Caco-2 (cell line): Measurements from ENCODE around the gene SIAE. TPM values are rescaled to one million over a fixed set of nuclear protein-coding genes. Genes with fewer than 3 reads are reported as not detected.

Source experiments
- BruUV-seq: library from RNA; stranded (reverse); fragments of 400-500 nt; replicated peaks from 2 replicates; lab custom pipeline; 2021; lab: Mats Ljungman, UMichigan
- CTCF ChIA-PET: fragments of 300-600 bp; sonication (Branson Sonifier 250); formaldehyde crosslinking; loops from one replicate; lab custom pipeline; 2022; ENCODE audit warnings: antibody characterized with exemption; lab: Charles Lee
- POLR2A ChIA-PET: fragments of 300-600 bp; sonication (Branson Sonifier 250); formaldehyde crosslinking; loops from one replicate; lab custom pipeline; 2022; ENCODE audit warnings: antibody characterized with exemption; lab: Charles Lee
- DNase-seq, 2 experiments: peaks; one replicate each; pipeline versions ENCODE4 v3.0.0 to v3.0.0-alpha.2; 2020 to 2022
- H3K27me3 ChIP-seq: replicated peaks from 2 replicates; pipeline ENCODE4 v1.6.0; 2011; ENCODE audit warnings: low read length; ENCODE audit not compliant: control insufficient read depth, insufficient read depth
- H3K36me3 ChIP-seq: 2 replicates; pipeline ENCODE4 v1.5.1; 2011; ENCODE audit warnings: low read length; ENCODE audit not compliant: control insufficient read depth, insufficient read depth
- H3K4me1 ChIP-seq: fragments of 250-450 bp; sonication (Bioruptor Pico); 2 replicates; pipeline ENCODE4 v1.5.1; 2020; ENCODE audit warnings: mild to moderate bottlenecking
- H3K4me3 ChIP-seq: 2 replicates; pipeline ENCODE4 v1.5.1; 2011; ENCODE audit warnings: low read depth, mild to moderate bottlenecking, control low read depth, low read length
- H3K9me3 ChIP-seq: fragments of 250-450 bp; sonication (Bioruptor Pico); 2 replicates; pipeline ENCODE4 v1.5.1; 2020; ENCODE audit warnings: mild to moderate bottlenecking, moderate library complexity
- H3K27ac Mint-ChIP-seq: one replicate; pipeline ENCODE4 v1.8.0; 2022; ENCODE audit warnings: mixed read lengths; ENCODE audit not compliant: unreplicated experiment
- H3K27me3 Mint-ChIP-seq: one replicate; pipeline ENCODE4 v1.8.0; 2022; ENCODE audit warnings: mixed read lengths; ENCODE audit not compliant: insufficient read depth, unreplicated experiment
- H3K36me3 Mint-ChIP-seq: one replicate; pipeline ENCODE4 v1.8.0; 2022; ENCODE audit warnings: mild to moderate bottlenecking, mixed read lengths; ENCODE audit not compliant: insufficient read depth, unreplicated experiment
- H3K4me1 Mint-ChIP-seq: one replicate; pipeline ENCODE4 v1.8.0; 2022; ENCODE audit warnings: low read depth, mixed read lengths; ENCODE audit not compliant: unreplicated experiment
- H3K4me3 Mint-ChIP-seq: one replicate; pipeline ENCODE4 v1.8.0; 2022; ENCODE audit warnings: mild to moderate bottlenecking, moderate library complexity, mixed read lengths; ENCODE audit not compliant: unreplicated experiment
- H3K9me3 Mint-ChIP-seq: one replicate; pipeline ENCODE4 v1.8.0; 2022; ENCODE audit warnings: mixed read lengths; ENCODE audit not compliant: unreplicated experiment
- CTCF ChIP-seq, 2 experiments: fragments of 200-600 bp in 1 of 2; IDR thresholded peaks; 1 replicate in 1 of 2; 2 replicates in 1 of 2; pipeline versions ENCODE4 v1.5.1 to v1.8.0; 2011 to 2022; ENCODE audit warnings: antibody characterized with exemption in 1 of 2, control low read depth in 1 of 2, inconsistent platforms in 1 of 2, low read depth in 1 of 2, low read length in 1 of 2, mild to moderate bottlenecking in 1 of 2, moderate library complexity in 1 of 2; ENCODE audit not compliant: insufficient read depth in 1 of 2, severe bottlenecking in 1 of 2, unreplicated experiment in 1 of 2
- intact Hi-C: fragments of 100-400 bp; cut with micrococcal nuclease; formaldehyde crosslinking; loops from one replicate; pipeline ENCODE4 v1.10.0; 2022; ENCODE audit not compliant: unreplicated experiment
- total RNA-seq: library from RNA; stranded (reverse); gene quantifications from 2 replicates; pipeline ENCODE4 v1.2.3, GENCODE V29; 2022

Gene SIAE
- total RNA-seq, 1 experiment from 2014 or later: 33.7 TPM

GRCh38 chr11:124640666-124641065, 32.9 kb downstream of the SIAE start:
- Mint-ChIP-seq H3K36me3 (peaks cover 14% of the 10 kb centered on the region), H3K27ac (no peak overlapping the region), H3K9me3 (no peaks in the 10 kb centered on the region), H3K27me3 (no peaks in the 10 kb centered on the region), H3K4me3 (no peak overlapping the region), H3K4me1 (no peaks in the 10 kb centered on the region)
- no peaks in the 10 kb centered on the region for H3K4me1 ChIP-seq
- intact Hi-C loops: no loop called here
- no peak overlapping the region for H3K4me3 ChIP-seq
- POLR2A ChIA-PET: no interaction called here
- CTCF ChIA-PET: interaction anchor here (1.4 kb wide), 2 partner anchors 117 to 123 kb away, joined by 5 to 9 read pairs; no protein-coding TSS in a partner anchor
- H3K36me3 ChIP-seq: 0 out of 2 replicates have a peak, but pooled peaks cover 2% of the 10 kb centered on the region
- no peak for DNase-seq
- BruUV-seq: no TSS peak
- H3K9me3 ChIP-seq: no peaks in the 10 kb centered on the region
- TF ChIP-seq CTCF (IDR thresholded peaks at IDR 0.05; ENCODE audit: insufficient read depth in 1 of 2, low read depth in 1 of 2, low read length in 1 of 2, severe bottlenecking in 1 of 2, unreplicated experiment in 1 of 2): no peak
- H3K27me3 ChIP-seq: no peaks in the 10 kb centered on the region

- no peak overlapping the region for H3K4me3 Mint-ChIP-seq
- no peaks in the 10 kb centered on the region for H3K4me1 Mint-ChIP-seq
- Histone ChIP-seq H3K4me3 (no peak overlapping the region), H3K27me3 (no peaks in the 10 kb centered on the region), H3K36me3 (0 out of 2 replicates have a peak, but pooled peaks cover 2% of the 10 kb centered on the region), H3K4me1 (no peaks in the 10 kb centered on the region), H3K9me3 (no peaks in the 10 kb centered on the region)
- intact Hi-C loops: no loop called here
- no peak for TF ChIP-seq CTCF (IDR thresholded peaks at IDR 0.05; ENCODE audit: insufficient read depth in 1 of 2, low read depth in 1 of 2, low read length in 1 of 2, severe bottlenecking in 1 of 2, unreplicated experiment in 1 of 2)
- no peak for DNase-seq
- H3K27ac Mint-ChIP-seq: no peak overlapping the region
- H3K9me3 Mint-ChIP-seq: no peaks in the 10 kb centered on the region
- no TSS peak for BruUV-seq
- no peaks in the 10 kb centered on the region for H3K27me3 Mint-ChIP-seq
- peaks cover 14% of the 10 kb centered on the region for H3K36me3 Mint-ChIP-seq
- ChIA-PET CTCF (interaction anchor here (1.4 kb wide), 1 partner anchor 119 kb away, joined by 9 read pairs; no protein-coding TSS in a partner anchor), POLR2A (no interaction called here)
These were observed 34.4 kb downstream of the SIAE start for GRCh38 chr11:124639186-124639585.

GRCh38 chr11:124638500-124638899, 35.0 kb downstream of the SIAE start:
- no TSS peak for BruUV-seq
- POLR2A ChIA-PET: no interaction called here
- CTCF ChIA-PET: no interaction called here
- Mint-ChIP-seq H3K4me3 (no peak overlapping the region), H3K27ac (no peak overlapping the region), H3K27me3 (no peaks in the 10 kb centered on the region), H3K9me3 (no peaks in the 10 kb centered on the region), H3K4me1 (no peaks in the 10 kb centered on the region), H3K36me3 (peaks cover 20% of the 10 kb centered on the region)
- Histone ChIP-seq H3K9me3 (no peaks in the 10 kb centered on the region), H3K4me3 (no peak overlapping the region), H3K4me1 (no peaks in the 10 kb centered on the region), H3K36me3 (0 out of 2 replicates have a peak, but pooled peaks cover 2% of the 10 kb centered on the region), H3K27me3 (no peaks in the 10 kb centered on the region)
- no peak for DNase-seq
- intact Hi-C loops: no loop called here
- no peak for TF ChIP-seq CTCF (IDR thresholded peaks at IDR 0.05; ENCODE audit: insufficient read depth in 1 of 2, low read depth in 1 of 2, low read length in 1 of 2, severe bottlenecking in 1 of 2, unreplicated experiment in 1 of 2)
